Kidney (tissue), 14 donors: ENCODE measurements around the gene ODC1. TPM values are rescaled to one million over a fixed set of nuclear protein-coding genes. Genes with fewer than 3 reads are reported as not detected.
A peak's percentile ranks its signal among the peaks of the same experiment; 100 is the strongest.

Experiments used
- DNase-seq, 5 donors: peaks; one replicate each; pipeline ENCODE4 v3.0.0-alpha.2; 2013 to 2020
- FAIRE-seq: peaks from 2 replicates; lab custom pipeline; 2012; peaks lifted over from hg19 to GRCh38; lab: Jason Lieb, UNC
- H3K27ac ChIP-seq, 2 donors: one replicate each; pipeline ENCODE4 v1.7.0; 2013; ENCODE audit warnings: low read depth in 2 of 2, low read length in 2 of 2, inconsistent platforms in 1 of 2
- H3K27me3 ChIP-seq: one replicate; pipeline ENCODE4 v1.7.1; 2013; ENCODE audit warnings: low read length, inconsistent platforms; ENCODE audit not compliant: control insufficient read depth, insufficient read depth
- H3K36me3 ChIP-seq, 3 donors: one replicate each; pipeline versions ENCODE4 v1.7.0 to v1.7.1; 2013; ENCODE audit warnings: low read length in 3 of 3, control low read depth in 1 of 3, inconsistent platforms in 1 of 3; ENCODE audit not compliant: insufficient read depth in 3 of 3, control insufficient read depth in 2 of 3
- H3K4me1 ChIP-seq, 3 donors: one replicate each; pipeline versions ENCODE4 v1.7.0 to v1.7.1; 2013; ENCODE audit warnings: low read length in 3 of 3, inconsistent platforms in 1 of 3, low read depth in 1 of 3; ENCODE audit not compliant: control insufficient read depth in 2 of 3, insufficient read depth in 2 of 3
- H3K4me3 ChIP-seq, 3 donors: one replicate each; pipeline versions ENCODE4 v1.7.0 to v1.8.1; 2013; ENCODE audit warnings: low read length in 3 of 3, control low read depth in 1 of 3, inconsistent platforms in 1 of 3
- H3K9ac ChIP-seq, 3 donors: one replicate each; pipeline versions ENCODE4 v1.7.0 to v1.7.1; 2013; ENCODE audit warnings: low read length in 3 of 3, control low read depth in 1 of 3, inconsistent platforms in 1 of 3
- H3K9me3 ChIP-seq, 3 donors: one replicate each; pipeline versions ENCODE4 v1.7.0 to v1.7.1; 2013; ENCODE audit warnings: low read length in 3 of 3, control low read depth in 1 of 3, inconsistent platforms in 1 of 3; ENCODE audit not compliant: control insufficient read depth in 2 of 3, insufficient read depth in 1 of 3
- CTCF ChIP-seq: IDR thresholded peaks from 3 replicates; pipeline ENCODE4 v1.5.1; 2012; ENCODE audit warnings: mild to moderate bottlenecking, moderate library complexity, borderline replicate concordance; ENCODE audit not compliant: insufficient read depth; ENCODE audit errors: extremely low read depth
- intact Hi-C: fragments of 100-400 bp; cut with DNase I; formaldehyde crosslinking; loops from one replicate; pipeline ENCODE4 v1.11.1; 2022
- polyA plus RNA-seq: library from polyadenylated mRNA; stranded (reverse); fragments of 350-450 nt; fragmentation: Illumina TruSeq; extraction: RNeasy Lipid Tissue Mini Kit (QIAGEN cat#74804); gene quantifications from one replicate; pipeline ENCODE4 v1.2.3, GENCODE V29; 2014; ENCODE audit warnings: low read depth, low replicate concordance; ENCODE audit not compliant: insufficient read depth
- total RNA-seq: library from RNA; stranded (reverse); fragmentation: NEBNext Ultra II Directional; extraction: Animal tissue kit (Norgen Biotek cat#: 25700); gene quantifications from one replicate; pipeline ENCODE4 v1.2.1, GENCODE V29; 2021
- donor health status: control.
- donor health status: control.
- donor health status: control.
- donor health status: control.
- donor health status: control.
- donor health status: DM: yes; HTN: yes; CAD: no.
- donor health status: Normal renal cell carcinoma (clear cell type).

ODC1 gene
- total and polyA plus RNA-seq, 2 donors from 2014 or later, result 94.4 to 97.5 TPM

- H3K9me3 ChIP-seq, result no peaks in the 10 kb centered on the region
- FAIRE-seq (no peak), DNase-seq (no peak)
- H3K36me3 ChIP-seq, result peaks cover 2 to 4% (median 4%) of the 10 kb centered on the region in 3 donors
- peak overlapping the region; percentile 0 to 29 for H3K27ac ChIP-seq
- H3K4me1 ChIP-seq, result peaks cover 2 to 11% (median 10%) of the 10 kb centered on the region in 3 donors
- no peak for TF ChIP-seq CTCF
- no peaks in the 10 kb centered on the region for H3K27me3 ChIP-seq
- peak overlapping the region in 1 of 3 donors; percentile 84 for H3K9ac ChIP-seq
- peak overlapping the region in 2 of 3 donors; percentile 56 to 76 for H3K4me3 ChIP-seq
- intact Hi-C loops, result no loop called here
These were observed 1.3 kb upstream of the ODC1 start for GRCh38 chr2:10449486-10449831.

- no peaks in the 10 kb centered on the region for H3K9me3 ChIP-seq
- FAIRE-seq, result no peak
These were observed 704 bp upstream of the ODC1 start for GRCh38 chr2:10448576-10449485.

GRCh38 chr2:10447300-10447894, 730 bp downstream of the ODC1 start:
- intact Hi-C loops, result no loop called here
- FAIRE-seq (no peak), DNase-seq (peak in 2 of 5 donors; percentile 57 to 58)
- Histone ChIP-seq H3K9ac (peak overlapping the region; percentile 14 to 81 (median 51)), H3K9me3 (no peaks in the 10 kb centered on the region), H3K36me3 (peaks cover 13 to 25% (median 17%) of the 10 kb centered on the region in 3 donors), H3K4me1 (peaks cover 2 to 11% (median 10%) of the 10 kb centered on the region in 3 donors), H3K4me3 (peak overlapping the region; percentile 61 to 87 (median 81)), H3K27ac (peak overlapping the region; percentile 83 to 85), H3K27me3 (no peaks in the 10 kb centered on the region)
- TF ChIP-seq CTCF, result no peak

More at GRCh38 chr2:10448576-10449485, 704 bp upstream of the ODC1 start:
- peak overlapping the region; percentile 48 to 76 (median 68) for H3K4me3 ChIP-seq
- DNase-seq, result peak; percentile 94 to 97 (median 96)
- peak; percentile 7 for TF ChIP-seq CTCF
- H3K36me3 ChIP-seq, result peaks cover 8 to 11% (median 10%) of the 10 kb centered on the region in 3 donors
- H3K27ac ChIP-seq, result peak overlapping the region; percentile 94
- peak overlapping the region; percentile 18 to 84 (median 45) for H3K9ac ChIP-seq
- H3K27me3 ChIP-seq, result no peaks in the 10 kb centered on the region
- intact Hi-C loops, result no loop called here
- peaks cover 2 to 11% (median 10%) of the 10 kb centered on the region in 3 donors for H3K4me1 ChIP-seq
